AG08395 (cell line): ENCODE data around the gene CLNK.
"Not testable (repeated sequence)": the region's sequence is repeated elsewhere in the genome, so short reads cannot be mapped to it uniquely, and the experiment has no call there.

ENCODE experiments used
- DNase-seq: peaks from one replicate; pipeline ENCODE4 v3.0.0; 2012; ENCODE audit warnings: mixed read lengths, low spot score

CLNK gene

DNA sequence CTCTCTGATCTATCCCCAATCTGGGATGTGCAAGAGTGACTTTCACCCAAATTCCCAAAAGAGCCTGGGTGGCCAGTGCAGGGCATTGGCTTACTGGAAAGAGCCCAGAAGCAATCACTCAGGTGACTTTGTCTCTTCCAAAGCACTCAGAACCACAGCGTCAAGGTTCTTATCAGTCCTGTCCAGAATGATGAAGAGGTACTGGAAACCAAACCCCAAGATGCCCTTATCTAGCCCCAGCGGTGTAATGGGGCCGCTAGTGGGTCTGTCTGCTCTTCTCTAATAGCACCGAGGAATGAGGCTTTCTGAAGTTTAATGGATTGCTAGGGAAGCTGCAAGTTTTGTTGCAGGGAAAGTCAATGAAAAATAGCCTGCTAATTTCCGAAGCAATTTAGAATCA, 21.6 kb downstream of the CLNK start:
- DNase-seq = no peak

- no peak for DNase-seq
Measured at GRCh38 chr4:10661047-10661446, 23.5 kb downstream of the CLNK start.

DNA sequence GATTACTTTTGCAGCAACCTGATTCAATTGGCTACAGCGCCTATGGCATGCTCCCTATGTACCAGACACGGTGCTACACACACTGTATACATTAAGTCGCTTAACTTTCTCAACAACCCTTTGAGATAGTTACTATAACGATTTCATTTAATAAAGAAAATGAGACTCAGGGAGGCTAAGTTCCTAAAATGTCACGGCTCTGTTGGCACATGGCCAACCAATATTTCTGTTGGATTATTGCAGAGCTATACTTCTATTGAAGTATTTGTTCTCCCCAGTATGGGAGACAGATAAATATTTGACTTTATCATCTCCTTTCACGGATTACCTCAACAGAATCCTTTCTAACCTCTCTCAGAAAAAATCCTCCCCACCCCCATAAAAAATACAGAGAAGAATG, 25.3 kb downstream of the CLNK start:
- DNase-seq = no peak

GRCh38 chr4:10656988-10657387, 27.6 kb downstream of the CLNK start:
- DNase-seq = no peak

DNA sequence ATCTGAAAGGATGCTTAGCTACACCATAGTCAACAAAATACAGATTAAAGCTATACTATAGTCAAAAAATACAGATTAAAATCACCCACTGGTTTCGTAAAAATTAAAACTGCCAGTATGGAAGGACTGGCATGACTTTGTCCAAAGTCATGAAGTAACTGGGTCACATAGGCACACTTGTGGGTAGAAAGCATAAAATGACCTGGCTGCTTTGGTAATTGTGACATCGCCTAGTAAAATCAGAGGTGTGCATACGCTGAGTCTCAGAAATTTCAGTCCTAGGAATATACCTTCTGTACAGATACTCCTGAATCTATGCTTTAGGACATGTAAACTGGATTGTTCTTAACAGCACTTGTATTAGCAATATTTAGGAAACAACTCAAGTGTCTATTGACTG, 28.1 kb downstream of the CLNK start:
- no peak for DNase-seq

GRCh38 chr4:10655968-10656367, 28.6 kb downstream of the CLNK start:
- no peak for DNase-seq

- no peak for DNase-seq
Measured at GRCh38 chr4:10648479-10648878, 36.1 kb downstream of the CLNK start.

- DNase-seq = no peak
Measured at GRCh38 chr4:10647846-10648245, 36.7 kb downstream of the CLNK start.

DNA sequence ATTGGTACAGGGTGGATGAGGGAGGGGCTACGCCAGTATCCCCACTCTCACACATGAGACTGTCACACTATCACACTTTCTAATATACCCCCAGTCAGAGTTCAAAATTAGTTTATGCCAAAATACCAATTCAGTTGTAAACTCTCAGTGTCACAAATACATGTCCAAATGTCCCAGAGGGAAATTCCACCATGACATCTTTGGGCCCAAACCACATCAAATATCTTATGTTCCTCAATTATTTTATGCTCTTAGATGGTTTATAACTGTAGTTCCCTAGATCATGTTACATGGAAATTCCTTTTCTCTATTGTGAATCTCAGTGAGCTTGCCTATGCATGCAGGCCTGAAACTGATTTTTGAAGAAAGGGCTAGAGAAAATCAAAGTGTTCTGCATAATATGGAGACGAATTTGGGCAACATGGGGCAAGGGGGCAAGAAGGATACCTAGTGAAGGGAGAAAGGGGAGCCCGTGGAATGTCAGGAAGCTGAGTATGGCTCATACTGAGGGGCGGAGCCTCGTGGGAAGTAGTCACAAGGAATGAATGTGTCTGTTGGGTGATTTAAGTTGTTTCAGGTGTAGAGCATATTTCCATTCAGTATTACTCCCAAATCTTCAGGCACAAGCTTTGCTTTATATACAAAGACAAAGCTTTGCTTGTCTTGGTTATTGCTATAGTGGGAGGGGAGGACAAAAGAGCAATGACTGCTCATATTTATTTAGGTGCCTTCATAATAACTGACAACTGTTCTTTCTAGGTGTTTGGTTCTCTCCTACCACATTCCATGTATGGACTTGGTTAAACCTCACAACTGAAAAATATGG, 40.8 kb downstream of the CLNK start:
- DNase-seq = no peak

DNA sequence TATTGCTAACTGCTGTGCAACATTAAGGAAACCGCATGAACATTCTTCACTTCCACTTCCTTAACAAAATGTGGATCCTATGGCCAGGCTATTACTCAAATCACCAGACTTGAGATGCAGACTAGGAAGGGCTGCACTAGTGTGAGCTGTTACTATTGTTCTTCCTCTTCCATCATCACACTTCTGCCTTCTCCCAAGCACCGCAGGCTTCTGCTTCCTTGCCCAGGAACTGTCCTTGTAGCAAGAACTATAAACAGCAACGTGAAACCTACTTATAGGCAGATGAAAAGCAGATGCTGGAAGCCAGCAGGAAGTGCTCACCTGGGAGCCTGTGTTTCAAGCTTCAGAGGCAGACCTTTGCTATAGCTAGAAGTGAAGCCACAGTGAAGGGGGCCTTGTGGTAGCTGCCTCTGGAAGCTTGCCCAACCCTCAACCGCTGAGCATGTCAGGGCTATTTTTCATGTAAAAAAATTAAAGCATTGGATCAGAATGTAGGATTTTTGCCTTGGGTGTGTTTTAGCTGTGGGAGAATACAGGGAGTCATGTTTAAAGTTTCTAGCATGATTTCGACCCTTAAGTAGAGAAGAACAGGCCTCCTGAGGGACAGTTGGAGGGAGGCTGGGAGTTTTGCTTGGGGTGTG, 43.9 kb downstream of the CLNK start:
- DNase-seq = no peak

GRCh38 chr4:10639664-10640063, 44.9 kb downstream of the CLNK start:
- DNase-seq = no peak

GRCh38 chr4:10639100-10639499, 45.5 kb downstream of the CLNK start:
- no peak for DNase-seq

DNA sequence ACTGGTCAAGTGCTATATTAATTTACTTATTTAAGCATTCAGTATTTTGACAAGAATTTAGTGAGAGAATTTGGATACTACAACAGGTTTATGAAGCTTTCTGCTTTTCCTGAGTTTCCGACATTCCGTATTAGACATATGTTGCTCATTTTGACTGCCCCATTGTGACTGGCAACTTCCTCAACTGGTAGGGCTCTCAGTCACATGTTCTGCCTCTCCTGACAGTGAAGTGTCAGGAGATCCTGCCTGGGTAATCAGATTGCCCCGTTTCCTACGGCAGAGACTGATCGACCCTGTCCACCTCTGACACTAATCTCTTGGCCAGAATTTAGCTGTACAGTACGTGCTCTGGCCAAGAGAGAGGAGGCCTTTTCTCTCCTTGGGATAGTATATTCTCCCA, 49.5 kb downstream of the CLNK start:
- DNase-seq = no peak

DNA sequence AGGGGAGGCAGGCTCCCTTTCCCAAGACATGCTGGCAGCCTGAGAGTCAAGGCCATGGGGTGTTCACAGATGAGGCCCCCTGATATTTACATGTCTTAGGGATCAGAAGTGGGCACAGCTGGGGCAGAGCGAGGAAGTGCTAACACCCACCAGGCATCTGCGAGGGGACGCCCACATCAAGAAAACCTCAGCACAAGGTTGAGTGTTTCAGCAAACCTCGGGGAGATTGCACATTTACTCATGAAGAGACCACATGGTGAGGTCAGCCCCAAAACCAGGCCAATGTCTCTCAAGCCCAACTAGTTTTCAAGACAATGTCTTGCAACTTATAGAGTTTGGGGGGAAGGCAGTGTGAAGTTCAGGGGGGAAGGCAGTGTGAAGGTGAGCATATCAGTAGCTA, 55.2 kb downstream of the CLNK start:
- DNase-seq = no peak

DNA sequence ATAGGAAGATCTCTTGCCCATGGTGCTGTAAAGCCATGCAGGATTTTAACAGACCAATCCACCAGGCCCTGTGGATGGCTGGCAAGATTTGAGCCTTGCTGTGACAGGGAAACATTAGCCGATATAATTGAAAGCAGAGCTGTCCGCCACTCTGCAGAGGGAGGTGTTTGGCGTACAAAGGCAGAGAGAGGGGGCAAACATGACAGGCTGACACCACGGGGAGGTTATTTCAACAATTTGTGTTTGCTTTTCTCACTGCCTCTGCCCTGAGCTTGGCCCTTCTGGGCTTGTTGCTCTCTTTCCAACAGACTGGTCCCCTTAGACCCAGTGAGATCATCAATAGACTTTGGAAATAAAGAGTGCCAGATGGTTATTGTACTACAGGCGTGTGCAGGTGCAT, 59.4 kb downstream of the CLNK start:
- no peak for DNase-seq

DNA sequence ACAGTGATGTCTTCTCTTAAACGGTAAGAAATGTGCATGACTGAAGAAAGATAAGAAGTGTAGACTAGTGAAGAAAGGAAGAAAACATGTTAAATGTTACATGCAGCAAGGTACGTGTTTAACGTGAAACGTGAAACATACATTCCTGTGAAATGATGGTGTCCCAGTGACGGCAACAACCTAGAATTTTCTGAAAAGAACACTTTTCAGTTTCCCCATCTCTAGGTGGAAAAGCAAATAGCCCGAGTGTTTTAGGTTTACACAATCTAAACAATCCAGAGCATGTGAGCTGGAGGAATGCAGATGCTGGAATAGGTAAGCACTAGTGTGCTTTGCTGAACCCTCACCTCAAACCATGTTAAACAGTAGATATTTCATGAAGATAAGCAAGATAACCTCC, 60.7 kb downstream of the CLNK start:
- no peak for DNase-seq

DNA sequence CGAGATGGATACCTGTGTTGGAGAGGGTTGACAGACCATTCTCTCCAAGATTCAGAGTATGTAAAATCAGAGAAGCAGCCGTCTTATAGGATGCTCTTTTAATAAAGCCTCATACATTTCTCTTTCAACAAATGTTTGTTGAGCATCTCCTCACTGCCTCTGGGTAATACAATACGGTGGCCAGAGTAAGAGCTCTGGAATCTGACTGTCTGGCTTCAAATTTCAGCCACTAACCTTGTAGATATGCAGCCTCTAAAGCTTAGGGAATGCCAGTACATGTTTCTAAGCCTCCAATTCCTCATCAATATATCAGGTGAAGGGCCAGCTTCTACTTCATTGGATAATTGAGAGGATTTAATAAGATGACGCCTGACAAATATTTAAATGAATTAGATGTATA, 61.3 kb downstream of the CLNK start:
- DNase-seq = no peak

- DNase-seq = no peak
Measured at GRCh38 chr4:10622728-10623127, 61.8 kb downstream of the CLNK start.

DNA sequence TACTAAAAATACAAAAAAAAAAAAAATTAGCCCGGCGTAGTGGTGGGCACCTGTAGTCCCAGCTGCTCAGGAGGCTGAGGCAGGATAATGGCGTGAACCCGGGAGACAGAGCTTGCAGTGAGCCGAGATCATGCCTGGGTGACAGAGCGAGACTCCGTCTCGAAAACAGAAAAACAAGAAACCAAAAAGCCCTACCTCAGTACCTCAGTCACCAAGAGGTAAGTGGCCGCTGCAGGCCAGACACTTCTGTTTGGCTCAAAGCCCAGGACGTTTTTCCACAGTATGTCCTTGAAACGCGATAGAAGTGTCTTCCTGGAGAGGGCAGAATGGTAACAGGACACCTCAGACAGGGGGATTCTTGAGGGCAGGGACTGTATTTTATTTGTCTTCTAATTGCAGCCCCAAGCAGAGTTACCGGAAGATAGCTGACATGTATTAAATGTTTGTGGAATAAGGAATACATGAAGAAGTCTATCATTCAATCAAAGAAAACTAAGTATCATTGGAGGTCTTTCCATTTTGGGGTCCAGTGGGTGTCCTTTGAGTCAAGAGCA, 63.6 kb downstream of the CLNK start:
- no peak for DNase-seq

- no peak for DNase-seq
Measured at GRCh38 chr4:10619855-10620254, 64.7 kb downstream of the CLNK start.

DNA sequence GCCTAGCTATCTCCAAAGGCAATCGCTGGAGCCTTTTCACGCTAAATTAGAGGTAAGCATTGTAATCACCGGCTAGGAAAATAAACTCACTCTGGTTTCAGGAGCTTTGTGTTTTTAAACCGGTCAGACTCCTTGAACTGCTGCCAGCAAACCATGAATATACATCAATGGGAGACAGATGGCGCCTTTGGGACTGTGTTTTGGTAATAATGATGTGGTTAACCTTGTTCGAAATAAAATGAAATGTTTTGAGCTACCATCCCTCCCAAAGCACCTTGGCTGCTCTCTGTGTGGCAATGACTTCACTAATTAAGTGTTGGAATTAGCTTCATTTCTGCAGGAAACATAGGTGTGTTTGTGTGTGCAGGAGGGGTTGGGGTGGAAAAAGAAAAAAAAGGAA, 65.3 kb downstream of the CLNK start:
- no peak for DNase-seq

DNA sequence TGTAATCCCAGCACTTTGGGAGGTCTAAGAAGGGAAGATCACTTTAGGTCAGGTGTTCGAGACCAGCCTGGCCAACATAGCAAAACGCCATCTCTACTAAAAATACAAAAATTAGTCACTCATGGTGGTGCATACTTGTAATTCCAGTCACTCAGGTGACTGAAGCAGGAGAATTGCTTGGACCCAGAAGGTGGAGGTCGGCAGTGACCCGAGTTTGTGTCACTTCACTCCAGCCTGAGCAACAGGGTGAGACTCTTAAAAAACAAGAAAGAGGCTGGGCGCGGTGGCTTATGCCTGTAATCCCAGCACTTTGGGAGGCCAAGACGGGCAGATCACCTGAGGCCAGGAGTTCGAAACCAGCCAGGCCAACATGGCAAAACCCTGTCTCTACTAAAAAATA, 69.6 kb downstream of the CLNK start:
- not testable (repeated sequence) for DNase-seq

- no peak for DNase-seq
Measured at GRCh38 chr4:10613926-10614478, 70.6 kb downstream of the CLNK start.
